ENCODE results near the gene SLC39A13. TPM values are rescaled to one million over a fixed set of nuclear protein-coding genes. Genes with fewer than 3 reads are reported as not detected.

Gene SLC39A13
- total and polyA plus RNA-seq, 2 of the 4 experiments (the other 2 are of a cell fraction): 32.4 to 144 TPM

DNA sequence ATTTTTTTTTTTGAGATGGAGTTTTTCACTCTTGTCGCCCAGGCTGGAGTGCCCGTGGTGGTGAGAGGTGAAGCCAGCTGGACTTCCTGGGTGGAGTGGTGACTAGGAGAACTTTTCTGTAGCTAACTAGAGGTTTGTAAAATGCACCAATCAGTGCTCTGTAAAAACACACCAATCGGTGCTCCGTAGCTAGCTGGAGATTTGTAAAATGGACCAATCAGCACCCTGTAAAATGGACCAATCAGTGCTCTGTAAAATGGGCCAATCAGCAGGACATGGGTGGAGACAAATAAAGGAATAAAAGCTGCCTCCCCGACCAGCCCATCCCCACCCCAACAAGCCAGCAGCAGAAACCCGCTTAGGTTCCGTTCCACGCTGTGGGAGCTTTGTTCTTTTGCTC is 45.0 kb downstream of the SLC39A13 start:
- Histone ChIP-seq H3K27me3 (ENCODE audit: control insufficient read depth, insufficient read depth, low read length) (no peaks in the 10 kb centered on the region), H3K4me1 (ENCODE audit: control insufficient read depth, insufficient read depth, low read length) (no peaks in the 10 kb centered on the region), H4K8ac (ENCODE audit: low read depth in 2 of 2, low read length in 2 of 2) (no peak overlapping the region), H4K5ac (ENCODE audit: low read depth, low read length) (no peak overlapping the region), H3K23ac (ENCODE audit: low read depth, low read length) (no peak overlapping the region), H3K9me1 (ENCODE audit: insufficient read depth, low read length) (no peaks in the 10 kb centered on the region), H2BK20ac (ENCODE audit: low read depth, low read length) (no peak overlapping the region), H2AK5ac (ENCODE audit: low read depth, low read length) (no peak overlapping the region), H2AFZ (replicated peaks; ENCODE audit: low read length, poor library complexity) (no peak overlapping the region), H3K4ac (ENCODE audit: low read depth, low read length) (no peak overlapping the region), H3K27ac (ENCODE audit: insufficient read depth, low read length) (no peak overlapping the region), H3K4me2 (ENCODE audit: low read depth, low read length) (no peak overlapping the region), H3K4me3 (ENCODE audit: insufficient read depth, low read depth, low read length) (no peak overlapping the region), H4K91ac (ENCODE audit: insufficient read depth, low read depth, low read length) (no peak overlapping the region), H3K36me3 (ENCODE audit: control insufficient read depth, insufficient read depth, low read length) (no peaks in the 10 kb centered on the region), H3K18ac (ENCODE audit: low read depth, low read length) (no peak overlapping the region), H3K79me1 (ENCODE audit: low read depth in 1 of 2, low read length in 2 of 2) (no peaks in the 10 kb centered on the region), H3K9me3 (ENCODE audit: control insufficient read depth, insufficient read depth, low read length) (no peaks in the 10 kb centered on the region), H4K20me1 (ENCODE audit: insufficient read depth, low read length) (no peaks in the 10 kb centered on the region; the same call in 1 of the 2 replicates), H2BK15ac (ENCODE audit: low read depth, low read length) (no peak overlapping the region), H2BK120ac (ENCODE audit: low read depth, low read length) (no peak overlapping the region), H3K56ac (ENCODE audit: extremely low read depth, insufficient read depth, low read length) (no peak overlapping the region), H2AK9ac (replicated peaks; ENCODE audit: low read depth, low read length, poor library complexity) (no peak overlapping the region), H3K14ac (replicated peaks; ENCODE audit: low read depth, low read length) (no peak overlapping the region), H3K9ac (ENCODE audit: low read depth, low read length) (no peak overlapping the region), H2BK5ac (ENCODE audit: low read depth, low read length, poor library complexity, severe bottlenecking) (no peak overlapping the region)
- TF ChIP-seq MAZ (IDR thresholded peaks at IDR 0.05; ENCODE audit: borderline replicate concordance, low read depth, low read length) (no peak), SMC3 (IDR thresholded peaks at IDR 0.05; ENCODE audit: low read depth, low read length) (no peak), FOS (IDR thresholded peaks at IDR 0.05; ENCODE audit: low read depth, low read length) (no peak), RAD21 (IDR thresholded peaks at IDR 0.05; ENCODE audit: low read length) (no peak), NFE2L2 (IDR thresholded peaks at IDR 0.05; ENCODE audit: low read depth, low read length) (no peak), POLR2A (IDR thresholded peaks at IDR 0.05; ENCODE audit: low read depth, low read length) (no peak), RCOR1 (IDR thresholded peaks at IDR 0.05; ENCODE audit: insufficient replicate concordance, low read length) (no peak), RFX5 (IDR thresholded peaks at IDR 0.05; ENCODE audit: low read depth, low read length) (no peak), MXI1 (IDR thresholded peaks at IDR 0.05; ENCODE audit: borderline replicate concordance, low read depth, low read length) (no peak), CHD1 (IDR thresholded peaks at IDR 0.05; ENCODE audit: low read depth, low read length) (no peak), MAFK (IDR thresholded peaks at IDR 0.05; ENCODE audit: low read depth, low read length) (no peak), BHLHE40 (IDR thresholded peaks at IDR 0.05; ENCODE audit: low read depth, low read length) (no peak), CEBPB (IDR thresholded peaks at IDR 0.05; ENCODE audit: low read depth, low read length) (no peak)
- TF ChIP-seq, protein P1, sequence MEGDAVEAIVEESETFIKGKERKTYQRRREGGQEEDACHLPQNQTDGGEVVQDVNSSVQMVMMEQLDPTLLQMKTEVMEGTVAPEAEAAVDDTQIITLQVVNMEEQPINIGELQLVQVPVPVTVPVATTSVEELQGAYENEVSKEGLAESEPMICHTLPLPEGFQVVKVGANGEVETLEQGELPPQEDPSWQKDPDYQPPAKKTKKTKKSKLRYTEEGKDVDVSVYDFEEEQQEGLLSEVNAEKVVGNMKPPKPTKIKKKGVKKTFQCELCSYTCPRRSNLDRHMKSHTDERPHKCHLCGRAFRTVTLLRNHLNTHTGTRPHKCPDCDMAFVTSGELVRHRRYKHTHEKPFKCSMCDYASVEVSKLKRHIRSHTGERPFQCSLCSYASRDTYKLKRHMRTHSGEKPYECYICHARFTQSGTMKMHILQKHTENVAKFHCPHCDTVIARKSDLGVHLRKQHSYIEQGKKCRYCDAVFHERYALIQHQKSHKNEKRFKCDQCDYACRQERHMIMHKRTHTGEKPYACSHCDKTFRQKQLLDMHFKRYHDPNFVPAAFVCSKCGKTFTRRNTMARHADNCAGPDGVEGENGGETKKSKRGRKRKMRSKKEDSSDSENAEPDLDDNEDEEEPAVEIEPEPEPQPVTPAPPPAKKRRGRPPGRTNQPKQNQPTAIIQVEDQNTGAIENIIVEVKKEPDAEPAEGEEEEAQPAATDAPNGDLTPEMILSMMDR (conservative IDR thresholded peaks at IDR 0.05; ENCODE audit: low read depth, low read length): no peak
- TF ChIP-seq, protein P2, sequence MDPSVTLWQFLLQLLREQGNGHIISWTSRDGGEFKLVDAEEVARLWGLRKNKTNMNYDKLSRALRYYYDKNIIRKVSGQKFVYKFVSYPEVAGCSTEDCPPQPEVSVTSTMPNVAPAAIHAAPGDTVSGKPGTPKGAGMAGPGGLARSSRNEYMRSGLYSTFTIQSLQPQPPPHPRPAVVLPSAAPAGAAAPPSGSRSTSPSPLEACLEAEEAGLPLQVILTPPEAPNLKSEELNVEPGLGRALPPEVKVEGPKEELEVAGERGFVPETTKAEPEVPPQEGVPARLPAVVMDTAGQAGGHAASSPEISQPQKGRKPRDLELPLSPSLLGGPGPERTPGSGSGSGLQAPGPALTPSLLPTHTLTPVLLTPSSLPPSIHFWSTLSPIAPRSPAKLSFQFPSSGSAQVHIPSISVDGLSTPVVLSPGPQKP (IDR thresholded peaks at IDR 0.05; ENCODE audit: borderline replicate concordance, low read depth, low read length): no peak
- TF ChIP-seq, protein P3, sequence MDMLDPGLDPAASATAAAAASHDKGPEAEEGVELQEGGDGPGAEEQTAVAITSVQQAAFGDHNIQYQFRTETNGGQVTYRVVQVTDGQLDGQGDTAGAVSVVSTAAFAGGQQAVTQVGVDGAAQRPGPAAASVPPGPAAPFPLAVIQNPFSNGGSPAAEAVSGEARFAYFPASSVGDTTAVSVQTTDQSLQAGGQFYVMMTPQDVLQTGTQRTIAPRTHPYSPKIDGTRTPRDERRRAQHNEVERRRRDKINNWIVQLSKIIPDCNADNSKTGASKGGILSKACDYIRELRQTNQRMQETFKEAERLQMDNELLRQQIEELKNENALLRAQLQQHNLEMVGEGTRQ (IDR thresholded peaks at IDR 0.05; ENCODE audit: low read depth, low read length): no peak
- ChIA-PET CTCF (interaction anchor here (0.6 kb wide), 1 partner anchor 203 kb away, joined by 3 read pairs; no protein-coding TSS in a partner anchor), POLR2A (ENCODE audit: unreplicated experiment) (no interaction called here)
- no peak for DNase-seq
- ATAC-seq (ENCODE audit: low read depth): no peak
- intact Hi-C loops (cut with micrococcal nuclease) (no loop called here), in situ Hi-C loops (cut with MboI; ENCODE audit: low sequenced_read_pairs) (no loop called here), dilution Hi-C loops (cut with HindIII; ENCODE audit: low sequenced_read_pairs, unreplicated experiment) (no loop called here)
- no TSS peak for BruUV-seq (replicated peaks)
- WGBS, 2 experiments (ENCODE audit: extremely low coverage in 2 of 2, insufficient read length in 1 of 2): 96% methylated on average over 4 of the region's 8 CpGs; no CpG with 5 or more reads in 1 of the 2 experiments

All from IMR-90 (cell line).